Mammary epithelial cell (primary cell): ENCODE data around the gene GALNT18.

Source experiments
- CTCF ChIP-seq, 2 donors: IDR thresholded peaks in 1 of 2; conservative IDR thresholded peaks in 1 of 2; 2 replicates each; pipeline ENCODE4 v1.5.1; 2011 to 2012; ENCODE audit warnings: inconsistent platforms in 2 of 2, low read length in 2 of 2, mild to moderate bottlenecking in 2 of 2, control low read depth in 1 of 2, low read depth in 1 of 2; ENCODE audit not compliant: insufficient read depth in 1 of 2; ENCODE audit errors: extremely low read depth in 1 of 2
- EZH2 ChIP-seq: IDR thresholded peaks from 2 replicates; pipeline ENCODE4 v1.6.1; 2012; ENCODE audit warnings: low read length, inconsistent platforms, borderline replicate concordance

- TF ChIP-seq CTCF (conservative IDR thresholded peaks at IDR 0.05 in 1 of 2, IDR thresholded peaks at IDR 0.05 in 1 of 2; ENCODE audit: extremely low read depth in 1 of 2, insufficient read depth in 1 of 2, low read depth in 1 of 2, low read length in 2 of 2) (no peak), EZH2 (no peak)
Observed at GRCh38 chr11:11493698-11494097, 128.1 kb downstream of the GALNT18 start.
